HG03565 (cell line): Measurements from ENCODE around the gene CD163L1.

Source experiments
- ATAC-seq: cut with Tn5 transposase; IDR thresholded peaks from one replicate; pipeline ENCODE4 v1.9.1; 2021; ENCODE audit warnings: mild to moderate bottlenecking, moderate library complexity; ENCODE audit not compliant: unreplicated experiment

The CD163L1 gene

DNA sequence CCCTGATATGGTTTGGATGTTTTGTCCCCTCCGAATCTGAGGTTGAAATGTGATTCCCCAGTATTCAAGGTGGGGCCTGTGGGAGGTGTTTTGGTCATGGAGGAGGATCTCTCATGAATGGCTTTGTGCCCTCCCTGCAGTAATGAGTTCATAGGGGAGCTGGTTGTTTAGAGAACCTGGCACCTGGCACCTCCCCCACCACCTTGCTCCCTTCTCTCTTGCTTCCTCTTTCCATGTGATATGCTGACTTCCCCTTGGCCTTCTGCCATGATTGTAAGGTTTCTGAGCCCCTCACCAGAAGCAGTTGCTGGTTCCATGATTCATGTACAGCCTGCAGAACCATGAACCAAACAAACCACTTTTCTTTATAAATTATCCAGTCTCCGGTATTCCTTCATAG is 32.6 kb downstream of the CD163L1 start:
- ATAC-seq, result no peak

DNA sequence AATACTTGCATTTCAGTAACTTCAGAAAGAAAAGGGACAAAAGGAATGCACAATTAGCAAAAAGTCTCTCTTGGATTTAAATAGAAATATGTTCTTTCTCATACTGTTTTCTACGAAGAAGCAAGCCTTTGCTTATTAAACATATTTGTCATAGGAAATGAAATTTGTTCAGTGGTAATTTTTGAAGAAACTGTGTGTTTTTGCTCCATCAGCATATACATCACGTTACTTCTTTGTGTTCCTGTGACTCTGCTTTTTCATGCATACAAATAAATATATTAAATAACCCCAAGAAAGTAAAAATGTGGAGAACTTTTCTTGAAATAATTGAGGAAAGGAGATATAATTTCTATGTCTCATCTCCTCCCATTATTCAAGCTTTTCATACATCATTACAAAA is 39.7 kb downstream of the CD163L1 start:
- no peak for ATAC-seq

DNA sequence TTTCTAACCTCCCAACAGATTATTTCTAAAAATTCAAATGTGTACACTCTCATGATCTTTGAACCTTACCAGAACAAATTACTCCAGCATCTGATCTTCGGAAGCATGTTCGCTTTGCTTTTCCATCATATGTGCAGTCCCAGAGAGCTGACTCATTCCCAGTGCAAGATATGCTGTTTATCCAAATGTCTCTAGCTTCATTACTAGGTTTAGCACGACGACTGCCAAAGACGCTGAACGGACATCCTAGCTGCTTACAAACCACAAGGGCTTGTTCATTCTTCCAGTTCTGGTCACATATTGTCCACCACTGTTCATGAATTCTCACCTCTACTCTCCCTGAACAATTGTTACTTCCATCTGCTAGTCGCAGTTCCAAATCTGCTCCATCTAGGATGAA is 40.5 kb downstream of the CD163L1 start:
- ATAC-seq, result no peak

DNA sequence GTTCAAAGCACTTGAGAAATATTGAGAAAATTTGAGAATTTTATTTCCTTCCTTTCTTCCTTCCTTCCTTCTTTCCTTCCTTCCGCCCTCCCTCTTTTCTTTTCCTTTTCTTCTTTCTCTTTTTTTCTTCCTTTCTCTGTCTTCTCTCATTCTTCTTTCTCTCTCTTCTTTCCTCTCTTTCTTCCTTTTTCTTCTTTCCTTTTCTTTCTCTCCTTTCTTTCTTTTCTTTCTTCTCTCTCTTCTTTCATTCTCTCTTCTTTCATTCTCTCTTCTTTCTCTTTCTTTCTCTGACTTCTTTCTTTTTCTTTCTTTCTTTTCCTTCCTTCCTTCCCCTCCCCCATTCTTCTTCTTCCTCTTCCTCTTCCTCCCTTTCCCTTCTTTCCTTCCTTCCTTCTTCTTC is 44.9 kb downstream of the CD163L1 start:
- no peak for ATAC-seq

DNA sequence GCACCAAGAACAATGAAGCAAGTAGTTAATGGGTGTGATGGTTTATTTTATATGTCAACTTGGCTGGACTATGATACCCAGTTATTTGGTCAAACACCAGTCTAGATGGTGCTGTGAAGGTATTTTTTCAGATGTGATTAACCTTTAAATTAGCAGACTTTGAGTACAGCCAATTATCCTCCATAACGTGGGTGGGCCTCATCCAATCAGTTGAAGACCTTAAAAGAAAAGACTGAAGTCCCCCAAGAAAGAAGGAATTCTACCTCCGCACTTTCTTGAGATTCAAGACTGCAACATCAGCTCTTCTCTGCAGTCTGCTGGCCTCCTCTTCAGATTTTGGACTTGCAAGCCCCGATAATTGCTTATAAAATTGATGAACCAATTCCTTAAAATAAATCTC is 47.5 kb downstream of the CD163L1 start:
- no peak for ATAC-seq

DNA sequence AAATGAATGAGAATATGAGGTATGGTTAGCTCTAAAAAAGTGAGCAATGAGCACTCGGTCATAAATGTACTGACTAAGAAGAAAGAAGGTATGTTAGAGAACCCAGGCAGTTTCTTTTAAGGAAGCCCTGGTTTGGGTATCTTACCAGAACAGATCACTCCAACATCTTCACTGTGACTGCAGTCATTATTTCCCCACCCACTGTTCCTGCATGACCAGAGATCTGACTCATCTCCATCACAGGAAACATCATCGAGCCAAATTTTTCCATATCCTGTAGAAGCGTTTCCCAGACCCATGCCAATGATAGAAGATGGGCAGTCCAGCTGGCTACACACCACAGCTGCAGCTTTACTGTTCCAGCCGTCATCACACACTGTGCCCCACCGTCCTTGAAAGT is 48.0 kb downstream of the CD163L1 start:
- no peak for ATAC-seq

DNA sequence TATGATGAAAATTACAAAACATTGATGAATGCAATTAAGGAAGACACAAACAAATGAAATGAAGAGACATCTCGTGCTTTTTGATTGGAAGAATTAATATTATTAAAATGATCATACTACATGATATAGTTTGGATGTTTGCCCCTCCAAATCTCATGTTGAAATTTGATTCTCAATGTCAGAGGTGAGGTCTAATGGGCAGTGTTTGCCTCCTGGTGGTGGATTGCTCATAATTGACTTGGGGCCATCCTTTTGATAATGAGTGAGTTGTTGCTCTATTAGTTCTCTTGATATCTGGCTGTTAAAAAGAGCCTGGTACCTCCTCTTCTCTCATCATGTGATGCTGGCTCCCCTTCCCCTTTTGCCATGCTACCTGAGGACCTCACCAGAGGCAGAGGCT is 56.7 kb downstream of the CD163L1 start:
- ATAC-seq, result no peak

DNA sequence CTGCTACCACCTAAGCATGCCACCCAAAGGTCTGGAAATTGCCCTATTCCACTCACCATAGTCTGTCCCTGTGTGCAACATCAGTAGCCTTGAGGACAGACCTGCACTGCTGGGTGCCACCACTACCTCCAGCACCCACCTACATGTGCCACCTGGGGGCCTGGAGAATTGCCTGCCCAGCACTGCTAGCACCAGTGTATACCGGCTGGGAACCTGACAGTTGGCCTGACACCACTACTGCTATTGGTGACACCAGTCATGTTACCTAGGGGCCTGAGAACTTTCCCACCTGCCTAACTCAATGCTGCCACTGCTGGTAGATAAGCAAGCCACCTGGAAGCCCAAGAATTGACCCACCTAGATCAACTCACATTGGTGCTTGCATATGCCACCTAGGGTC is 60.8 kb downstream of the CD163L1 start:
- no peak for ATAC-seq

DNA sequence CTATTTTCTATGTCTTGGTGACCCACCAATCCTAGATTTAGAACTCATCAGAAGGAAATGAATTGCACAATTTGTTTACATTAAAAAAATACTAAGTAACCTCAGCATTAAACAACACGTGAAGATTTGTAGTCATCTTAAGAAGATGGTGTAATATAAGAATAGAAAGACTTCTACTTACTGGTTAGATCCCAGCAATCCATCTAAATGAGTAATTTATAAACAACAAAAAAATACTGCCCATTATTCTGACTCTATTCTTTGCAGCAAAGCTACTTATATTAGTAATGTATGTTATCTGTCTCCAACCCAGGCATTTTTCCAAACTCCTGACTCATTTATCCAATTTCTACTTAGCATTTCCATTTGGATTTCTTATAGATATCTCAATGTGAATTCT is 67.8 kb downstream of the CD163L1 start:
- ATAC-seq, result no peak

DNA sequence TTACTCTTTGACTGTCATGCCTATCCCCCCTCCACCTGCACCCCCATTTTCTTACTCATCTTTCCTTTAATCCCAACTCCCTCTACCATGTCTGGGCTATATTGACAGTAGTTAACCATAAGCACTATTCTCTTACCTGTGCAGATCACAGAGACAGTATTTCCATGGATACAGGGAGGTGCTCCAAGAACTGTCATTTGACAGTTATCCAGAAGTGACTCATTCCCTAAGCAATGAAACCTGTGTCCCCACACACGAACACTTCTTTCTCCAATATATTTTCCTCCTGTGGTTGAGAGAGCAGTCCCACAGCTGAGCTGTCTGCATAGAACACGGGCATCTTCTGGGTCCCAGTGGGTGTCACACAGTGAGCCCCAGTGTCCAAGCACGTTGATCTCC is 68.8 kb downstream of the CD163L1 start:
- no peak for ATAC-seq

DNA sequence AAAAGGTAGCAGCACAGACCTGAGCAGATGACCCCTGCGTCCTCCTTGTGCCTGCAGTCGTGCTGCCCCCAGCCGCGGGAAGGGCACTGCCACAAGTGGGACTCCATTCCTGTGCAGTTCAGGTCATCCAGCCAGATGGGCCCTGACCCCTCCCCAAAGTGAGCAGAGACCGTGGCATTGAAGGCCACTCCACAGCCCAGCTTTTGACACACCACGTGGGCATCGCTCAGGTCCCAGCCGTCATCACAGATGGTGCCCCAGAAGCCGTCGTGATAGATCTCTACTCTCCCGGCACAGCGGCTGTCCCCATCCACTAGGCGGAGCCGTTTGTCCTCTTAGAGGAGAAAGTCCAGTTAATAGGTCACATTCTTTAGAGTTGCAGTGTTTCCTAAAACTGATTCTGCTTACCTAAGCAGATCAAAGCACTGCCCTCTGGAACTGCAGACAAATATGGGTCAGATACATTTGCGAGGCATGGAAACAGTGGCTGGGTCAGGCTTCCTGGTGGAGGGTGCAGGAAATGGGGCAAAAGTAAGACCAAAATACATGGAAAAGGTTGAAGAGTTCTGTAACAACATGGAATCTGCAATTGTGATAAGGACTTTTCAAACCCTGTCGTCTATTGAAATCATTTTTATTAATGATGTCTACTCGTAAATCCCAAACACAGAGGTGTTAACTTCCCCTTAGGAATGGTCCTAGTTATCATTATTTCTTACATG is 69.4 kb downstream of the CD163L1 start:
- no peak for ATAC-seq

DNA sequence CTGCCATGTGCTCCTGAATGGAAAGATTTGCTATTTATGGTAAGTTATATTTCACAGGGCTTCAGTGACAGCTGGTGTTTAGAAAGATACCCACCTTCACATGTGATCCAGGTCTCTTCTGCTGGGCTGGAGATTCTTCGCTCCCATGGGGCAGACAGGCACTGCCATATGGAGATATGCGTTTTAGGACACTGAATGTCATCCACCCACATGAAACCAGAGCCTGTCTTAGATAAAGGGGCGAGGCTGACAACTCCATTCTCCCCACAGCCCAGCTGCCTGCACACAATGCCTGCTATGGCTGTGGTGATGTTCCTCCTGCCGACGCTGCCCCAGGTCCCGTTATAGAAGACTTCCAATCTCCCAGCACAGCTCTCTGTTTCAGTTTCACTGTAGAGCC is 70.7 kb downstream of the CD163L1 start:
- no peak for ATAC-seq

DNA sequence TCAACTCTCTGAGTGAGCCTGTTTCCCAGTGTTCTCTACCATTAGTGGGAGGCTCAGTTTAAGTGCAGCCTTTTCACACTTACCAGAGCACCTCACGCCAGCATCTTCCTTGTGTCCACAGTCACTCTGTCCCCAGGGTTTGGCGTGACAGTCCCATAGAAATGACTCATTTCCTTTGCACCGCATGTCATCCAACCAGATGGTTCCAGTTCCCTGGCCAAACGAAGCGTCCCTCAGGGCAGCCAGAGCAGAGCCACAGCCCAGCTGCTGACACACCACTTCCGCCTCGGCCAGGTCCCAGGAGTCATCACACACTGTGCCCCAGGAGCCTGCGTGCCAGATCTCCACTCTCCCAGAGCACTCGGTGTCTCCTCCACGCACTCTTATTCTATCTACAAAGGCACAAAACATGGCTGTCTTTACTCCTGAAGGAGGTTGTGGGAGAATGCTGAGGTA is 74.7 kb downstream of the CD163L1 start:
- no peak for ATAC-seq

DNA sequence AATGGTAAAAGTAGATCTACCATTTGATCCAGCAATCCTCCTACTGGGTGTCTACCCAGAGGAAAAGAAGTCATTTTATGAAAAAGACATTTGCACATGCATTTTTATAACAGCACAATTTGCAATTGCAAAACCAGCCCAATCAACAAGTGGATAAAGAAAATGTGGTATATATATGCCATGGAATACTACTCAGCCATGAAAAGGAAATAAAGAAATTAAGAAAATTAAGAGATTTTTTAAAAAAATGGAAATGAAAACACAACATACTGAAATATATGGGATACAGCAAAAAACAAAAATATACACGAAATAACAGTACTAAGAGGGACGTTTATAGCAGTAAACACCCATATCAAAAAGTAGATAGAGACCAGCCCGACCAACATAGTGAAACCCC is 81.2 kb downstream of the CD163L1 start:
- no peak for ATAC-seq

DNA sequence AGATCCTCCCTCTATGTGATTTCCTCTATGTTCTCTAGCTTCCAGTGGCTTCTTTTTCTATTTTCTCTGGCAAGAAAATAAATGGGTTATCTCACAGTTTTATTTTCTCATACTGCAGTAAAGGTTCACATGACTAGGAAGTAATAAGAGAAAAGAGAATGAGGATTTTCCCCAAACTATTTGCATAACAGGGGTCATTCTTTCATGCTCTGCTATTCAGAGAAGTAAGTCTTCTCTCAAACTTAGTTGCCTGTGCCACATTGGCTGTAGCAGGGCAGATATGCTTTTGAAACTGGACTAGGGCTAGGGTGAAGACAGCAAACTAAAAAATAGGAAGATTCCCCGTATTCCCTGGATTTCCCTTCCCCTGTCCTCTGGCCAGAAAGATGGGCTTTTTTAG is 82.7 kb downstream of the CD163L1 start:
- ATAC-seq, result no peak

DNA sequence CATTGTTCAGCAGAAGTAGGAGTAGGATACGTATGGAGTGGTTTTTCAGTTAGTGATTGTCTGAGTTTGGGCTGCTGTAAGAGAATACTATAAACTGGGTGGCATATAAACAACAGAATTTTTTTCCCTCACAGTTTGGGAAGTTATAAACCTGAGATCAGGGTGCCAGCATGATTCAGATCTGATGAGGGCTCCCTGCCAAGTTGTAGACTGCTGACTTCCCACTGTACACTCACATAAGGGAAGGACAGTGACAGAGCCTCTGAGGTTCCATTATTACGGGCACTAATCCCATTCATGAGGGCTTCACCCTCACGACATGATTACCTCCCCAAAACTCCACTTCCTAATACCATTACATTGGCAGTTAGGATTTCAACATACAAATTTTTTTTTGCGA is 89.4 kb downstream of the CD163L1 start:
- ATAC-seq, result no peak

DNA sequence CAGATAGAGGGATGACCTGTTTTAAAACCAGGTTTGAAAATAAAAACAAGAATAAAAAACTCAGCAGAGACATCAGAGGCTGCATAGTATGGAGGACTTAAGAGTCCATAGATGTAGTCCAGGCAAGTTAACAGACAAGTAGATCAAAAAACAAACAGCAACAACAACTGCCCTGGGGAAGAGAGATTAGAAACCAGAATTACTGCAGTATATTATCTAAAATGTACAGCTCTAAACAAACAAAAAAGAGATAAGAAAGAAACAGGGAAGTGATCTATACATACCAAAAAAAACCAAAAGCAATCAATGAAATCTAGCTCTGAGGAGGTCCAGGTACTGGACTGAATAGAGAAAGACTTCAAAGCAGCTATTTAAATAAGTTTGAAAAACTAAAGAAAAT is 91.3 kb downstream of the CD163L1 start:
- no peak for ATAC-seq

DNA sequence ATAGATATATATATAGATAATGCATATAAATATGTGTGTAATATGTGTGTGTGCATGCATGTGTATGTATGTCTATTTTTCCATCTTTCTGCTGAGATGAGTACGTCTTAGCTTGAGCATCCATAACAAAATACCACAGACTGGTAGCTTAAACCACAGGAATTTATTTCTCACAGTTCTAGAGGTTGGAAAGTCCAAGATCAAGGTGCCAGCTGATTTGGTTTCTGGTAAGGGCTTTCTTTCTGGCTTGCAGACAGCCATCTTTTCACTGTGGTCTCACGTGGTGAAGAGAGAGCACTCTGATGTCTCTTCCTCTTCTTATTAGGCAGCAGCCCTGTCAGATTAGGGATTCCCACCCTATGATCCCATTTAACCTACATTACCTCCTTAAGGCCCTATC is 92.8 kb downstream of the CD163L1 start:
- no peak for ATAC-seq

DNA sequence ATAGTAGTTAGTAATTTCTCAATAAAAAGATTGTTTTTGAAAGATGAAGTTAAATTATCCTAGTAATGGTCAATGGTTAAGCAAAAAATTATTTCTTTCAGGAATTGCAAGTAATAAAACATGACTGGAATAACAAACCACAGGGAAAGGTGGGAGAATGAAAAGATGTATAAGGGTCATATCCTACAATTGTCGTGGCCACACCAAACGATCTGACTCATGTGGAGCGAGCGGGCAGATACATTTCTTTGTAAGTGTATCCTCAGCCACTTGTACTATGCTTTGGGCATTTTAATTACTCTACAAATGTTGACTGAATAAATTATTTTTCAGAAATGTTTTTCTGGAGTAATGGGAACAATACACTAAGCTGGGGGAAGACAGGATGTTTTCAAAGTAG is 94.5 kb downstream of the CD163L1 start:
- ATAC-seq, result no peak

DNA sequence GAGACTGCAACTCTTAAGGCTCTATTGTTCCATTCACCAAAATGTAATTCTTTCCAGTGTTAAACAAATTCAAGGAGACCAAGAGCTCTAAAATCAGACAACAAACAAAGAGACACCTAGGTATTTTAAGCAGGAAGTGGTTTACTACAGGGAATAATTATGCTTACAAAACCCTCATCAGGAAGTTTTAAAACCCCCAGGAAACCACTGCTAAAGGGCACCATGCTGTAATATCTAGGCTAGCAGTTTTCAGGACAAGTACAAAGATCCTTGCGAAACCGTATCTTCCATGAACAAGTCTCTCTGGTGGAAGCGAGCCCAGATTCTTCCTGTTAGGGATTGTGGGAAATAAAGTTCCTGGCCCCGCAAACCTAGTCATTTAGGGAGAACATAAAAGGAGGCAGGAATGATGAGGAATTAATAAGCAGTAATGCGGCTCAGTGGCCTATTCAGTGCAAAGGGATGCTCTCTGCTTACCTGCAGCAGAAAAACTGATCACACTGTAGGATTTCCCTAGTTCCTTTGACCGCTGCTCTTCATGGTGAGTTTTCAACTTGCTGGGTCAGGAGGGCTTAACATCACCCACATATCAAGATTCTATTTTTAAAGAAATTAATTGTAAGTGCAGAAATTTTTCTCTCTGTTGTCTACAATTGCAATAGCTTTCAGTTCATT is 97.3 kb downstream of the CD163L1 start:
- ATAC-seq, result no peak

DNA sequence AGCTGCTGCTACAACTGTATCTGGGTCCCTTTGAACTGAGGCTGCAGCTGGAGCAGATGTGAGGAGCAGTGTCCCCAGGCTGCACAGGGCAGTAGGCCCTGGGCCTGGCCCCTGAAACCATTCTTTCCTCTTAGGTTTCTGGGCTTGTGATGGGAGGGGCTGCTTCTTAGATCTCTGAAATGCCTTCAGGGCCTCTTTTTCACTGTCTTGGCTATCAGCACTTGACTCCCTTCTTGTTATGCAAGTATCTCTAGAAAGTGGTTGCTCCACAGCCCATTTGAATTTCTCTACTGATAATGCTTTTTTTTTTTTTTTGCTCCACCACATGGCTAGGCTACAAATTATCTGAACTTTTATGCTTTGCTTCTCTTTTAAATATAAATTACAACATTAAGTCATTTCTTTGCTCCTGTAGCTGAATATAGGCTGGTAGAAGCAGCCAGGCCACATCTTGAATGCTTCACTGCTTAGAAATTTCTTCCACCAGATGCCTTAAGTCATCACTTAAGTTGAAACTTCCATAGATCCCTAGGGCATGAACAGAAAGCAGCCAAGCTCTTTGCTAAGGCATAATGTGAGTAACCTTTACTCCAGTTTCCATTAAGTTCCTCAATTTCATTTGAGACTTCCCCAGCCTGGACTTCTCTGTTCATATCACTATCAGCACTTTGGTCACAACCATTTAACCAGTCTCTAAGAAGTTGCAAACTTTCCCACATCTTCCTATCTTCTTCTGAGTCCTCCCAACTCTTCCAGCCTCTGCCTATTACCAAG is 98.9 kb downstream of the CD163L1 start:
- ATAC-seq, result no peak

DNA sequence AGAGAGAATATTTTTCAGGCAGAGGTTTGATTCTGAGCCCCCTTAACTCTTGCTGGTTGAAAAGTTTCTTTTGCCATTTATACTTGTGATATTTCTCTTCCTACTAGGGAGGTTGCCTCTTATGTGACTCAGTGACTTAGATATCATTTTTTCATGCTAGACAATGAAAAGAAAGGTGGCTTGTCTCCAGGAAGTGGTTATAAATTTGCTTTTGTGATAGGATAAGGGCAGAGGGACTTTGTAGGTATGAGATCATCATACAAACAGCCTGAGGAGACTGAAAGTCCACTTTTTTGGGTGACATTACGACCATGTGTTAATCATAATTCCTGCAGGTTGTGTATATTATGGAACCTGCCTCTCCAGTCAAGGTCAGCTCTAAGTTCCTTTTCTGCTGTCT is 104.3 kb downstream of the CD163L1 start:
- no peak for ATAC-seq
